ENCODE measurements around the gene ABCF2.

- peak; percentile 14 for TF ChIP-seq CTCF (IDR thresholded peaks at IDR 0.05)
- TF ChIP-seq EZH2 (IDR thresholded peaks at IDR 0.05): no peak
Measured at GRCh38 chr7:151175793-151176311, 51.2 kb downstream of the ABCF2 start.

Data from neural progenitor cell (in vitro differentiated cells).